Mammary epithelial cell (primary cell): ENCODE measurements around the gene GRPEL1.

Source experiments
- EZH2 ChIP-seq: IDR thresholded peaks from 2 replicates; pipeline ENCODE4 v1.6.1; 2012; ENCODE audit warnings: low read length, inconsistent platforms, borderline replicate concordance
- TF ChIP-seq, protein P1 (sequence below), 2 donors: IDR thresholded peaks in 1 of 2; conservative IDR thresholded peaks in 1 of 2; 2 replicates each; pipeline ENCODE4 v1.5.1; 2011 to 2012; ENCODE audit warnings: inconsistent platforms in 2 of 2, low read length in 2 of 2, mild to moderate bottlenecking in 2 of 2, control low read depth in 1 of 2, low read depth in 1 of 2; ENCODE audit not compliant: insufficient read depth in 1 of 2; ENCODE audit errors: extremely low read depth in 1 of 2

GRCh38 chr4:7034262-7035081 is 33.4 kb downstream of the GRPEL1 start:
- TF ChIP-seq, protein P1, sequence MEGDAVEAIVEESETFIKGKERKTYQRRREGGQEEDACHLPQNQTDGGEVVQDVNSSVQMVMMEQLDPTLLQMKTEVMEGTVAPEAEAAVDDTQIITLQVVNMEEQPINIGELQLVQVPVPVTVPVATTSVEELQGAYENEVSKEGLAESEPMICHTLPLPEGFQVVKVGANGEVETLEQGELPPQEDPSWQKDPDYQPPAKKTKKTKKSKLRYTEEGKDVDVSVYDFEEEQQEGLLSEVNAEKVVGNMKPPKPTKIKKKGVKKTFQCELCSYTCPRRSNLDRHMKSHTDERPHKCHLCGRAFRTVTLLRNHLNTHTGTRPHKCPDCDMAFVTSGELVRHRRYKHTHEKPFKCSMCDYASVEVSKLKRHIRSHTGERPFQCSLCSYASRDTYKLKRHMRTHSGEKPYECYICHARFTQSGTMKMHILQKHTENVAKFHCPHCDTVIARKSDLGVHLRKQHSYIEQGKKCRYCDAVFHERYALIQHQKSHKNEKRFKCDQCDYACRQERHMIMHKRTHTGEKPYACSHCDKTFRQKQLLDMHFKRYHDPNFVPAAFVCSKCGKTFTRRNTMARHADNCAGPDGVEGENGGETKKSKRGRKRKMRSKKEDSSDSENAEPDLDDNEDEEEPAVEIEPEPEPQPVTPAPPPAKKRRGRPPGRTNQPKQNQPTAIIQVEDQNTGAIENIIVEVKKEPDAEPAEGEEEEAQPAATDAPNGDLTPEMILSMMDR (conservative IDR thresholded peaks at IDR 0.05 in 1 of 2, IDR thresholded peaks at IDR 0.05 in 1 of 2; ENCODE audit: extremely low read depth in 1 of 2, insufficient read depth in 1 of 2, low read depth in 1 of 2, low read length in 2 of 2): no peak
- TF ChIP-seq EZH2: no peak
